Panc1 (cell line): ENCODE results near the gene ALPP. TPM values are rescaled to one million over a fixed set of nuclear protein-coding genes. Genes with fewer than 3 reads are reported as not detected.

Experiments used
- ATAC-seq: fragments of 200-7000 bp; cut with Tn5 transposase; 2 replicates; pipeline ENCODE4 v1.9.1; 2020; ENCODE audit warnings: mild to moderate bottlenecking, moderate library complexity
- BruUV-seq: library from RNA; stranded (reverse); fragments of 400-500 nt; replicated peaks from 2 replicates; lab custom pipeline; 2021; lab: Mats Ljungman, UMichigan
- CTCF ChIA-PET: fragments of 300-600 bp; sonication (Branson Sonifier 250); formaldehyde crosslinking; loops from one replicate; lab custom pipeline; 2022; ENCODE audit warnings: antibody characterized with exemption; lab: Charles Lee
- POLR2A ChIA-PET: fragments of 300-600 bp; sonication (Branson Sonifier 250); formaldehyde crosslinking; loops from one replicate; lab custom pipeline; 2022; ENCODE audit warnings: antibody characterized with exemption; lab: Charles Lee
- DNase-seq: peaks from one replicate; pipeline ENCODE4 v3.0.0-alpha.2; 2010; ENCODE audit warnings: low read depth, low spot score
- H3K27ac ChIP-seq: 2 replicates; pipeline ENCODE4 v1.5.1; 2011; ENCODE audit warnings: mild to moderate bottlenecking, low read length, inconsistent platforms
- H3K27me3 ChIP-seq: fragments of 200-500 bp; sonication (Bioruptor generic); 2 replicates; pipeline ENCODE4 v1.6.0; 2014; ENCODE audit warnings: low read length, inconsistent platforms; ENCODE audit not compliant: control insufficient read depth, insufficient read depth
- H3K36me3 ChIP-seq: fragments of 200-500 bp; sonication (Bioruptor generic); 2 replicates; pipeline ENCODE4 v1.5.1; 2014; ENCODE audit warnings: inconsistent platforms, mild to moderate bottlenecking, low read length, moderate library complexity; ENCODE audit not compliant: control insufficient read depth, insufficient read depth
- H3K4me1 ChIP-seq: 2 replicates; pipeline ENCODE4 v1.5.1; 2011; ENCODE audit warnings: inconsistent platforms, mild to moderate bottlenecking, low read length, moderate library complexity; ENCODE audit not compliant: control insufficient read depth, insufficient read depth
- H3K4me3 ChIP-seq, 2 experiments: 2 replicates each; pipeline ENCODE4 v1.5.1; 2011 to 2012; ENCODE audit warnings: low read depth in 2 of 2, low read length in 2 of 2, mild to moderate bottlenecking in 2 of 2, inconsistent platforms in 1 of 2, moderate library complexity in 1 of 2
- H3K9me3 ChIP-seq: fragments of 200-500 bp; sonication (Bioruptor generic); 2 replicates; pipeline ENCODE4 v1.5.1; 2014; ENCODE audit warnings: low read depth, mild to moderate bottlenecking, inconsistent platforms, low read length, moderate library complexity; ENCODE audit not compliant: control insufficient read depth, insufficient read depth
- CTCF ChIP-seq: fragments of 450-650 bp; IDR thresholded peaks from 2 replicates; pipeline ENCODE4 v1.5.1; 2017; ENCODE audit warnings: mild to moderate bottlenecking
- POLR2AphosphoS5 ChIP-seq: IDR thresholded peaks from 2 replicates; pipeline ENCODE4 v1.6.1; 2012; ENCODE audit warnings: mild to moderate bottlenecking, low read depth, low read length, moderate library complexity
- REST ChIP-seq, 2 experiments: IDR thresholded peaks; 2 replicates each; pipeline ENCODE4 v1.6.1; 2011 to 2012; ENCODE audit warnings: low read depth in 2 of 2, control low read depth in 1 of 2, low read length in 1 of 2, mild to moderate bottlenecking in 1 of 2, moderate library complexity in 1 of 2; ENCODE audit not compliant: insufficient read depth in 1 of 2
- SIN3A ChIP-seq: IDR thresholded peaks from 2 replicates; pipeline ENCODE4 v1.6.1; 2012; ENCODE audit warnings: low read depth, mild to moderate bottlenecking, low read length, moderate library complexity, borderline replicate concordance; ENCODE audit not compliant: insufficient read depth
- TCF7L2 ChIP-seq: IDR thresholded peaks from 2 replicates; pipeline ENCODE4 v1.6.1; 2011; ENCODE audit warnings: mild to moderate bottlenecking, low read depth, low read length, inconsistent platforms
- in situ Hi-C: cut with HindIII; loops from 2 replicates; pipeline ENCODE4 v1.10.0; 2016; ENCODE audit warnings: low sequenced_read_pairs, low pct_unique_long_range_greater_than_20kb
- intact Hi-C: fragments of 100-400 bp; cut with micrococcal nuclease; formaldehyde crosslinking; loops from one replicate; pipeline ENCODE4 v1.10.0; 2022; ENCODE audit not compliant: unreplicated experiment
- total RNA-seq: library from RNA; stranded (reverse); gene quantifications from one replicate; pipeline ENCODE4 v1.2.1, GENCODE V29; 2021; ENCODE audit not compliant: unreplicated experiment

Gene ALPP
- total RNA-seq, 1 experiment from 2014 or later = 7.3 TPM

- BruUV-seq = TSS peak; percentile 93
- in situ Hi-C loops = no loop called here
- CTCF ChIA-PET = no interaction called here
- DNase-seq = no peak
- ATAC-seq = no peak
- TF ChIP-seq REST (IDR thresholded peaks at IDR 0.05; ENCODE audit: insufficient read depth in 1 of 2, low read depth in 2 of 2, low read length in 1 of 2) (no peak), TCF7L2 (no peak), SIN3A (no peak), CTCF (no peak), POLR2AphosphoS5 (no peak)
- H3K27me3 ChIP-seq = no peaks in the 10 kb centered on the region
- no peaks in the 10 kb centered on the region for H3K9me3 ChIP-seq
- POLR2A ChIA-PET = no interaction called here
- no peak overlapping the region for H3K4me3 ChIP-seq
- no peaks in the 10 kb centered on the region for H3K36me3 ChIP-seq
- no peak overlapping the region; the same call in 1 of the 2 replicates for H3K27ac ChIP-seq
- intact Hi-C loops = no loop called here
- H3K4me1 ChIP-seq = no peaks in the 10 kb centered on the region; the same call in 1 of the 2 replicates
Observed at GRCh38 chr2:232410238-232410900, 31.8 kb downstream of the ALPP start.

- ChIA-PET CTCF (no interaction called here), POLR2A (no interaction called here)
- Histone ChIP-seq H3K27me3 (no peaks in the 10 kb centered on the region), H3K9me3 (no peaks in the 10 kb centered on the region), H3K27ac (no peak overlapping the region), H3K36me3 (no peaks in the 10 kb centered on the region), H3K4me1 (peaks cover 2% of the 10 kb centered on the region; the same call in 1 of the 2 replicates), H3K4me3 (no peak overlapping the region)
- BruUV-seq = no TSS peak
- no peak for TF ChIP-seq TCF7L2
- ATAC-seq (no peak), DNase-seq (no peak)
- in situ Hi-C loops (no loop called here), intact Hi-C loops (no loop called here)
Observed at GRCh38 chr2:232411901-232412629, 33.5 kb downstream of the ALPP start.

GRCh38 chr2:232412986-232413385, 34.4 kb downstream of the ALPP start:
- ATAC-seq (no peak), DNase-seq (no peak)
- intact Hi-C loops (no loop called here), in situ Hi-C loops (no loop called here)
- Histone ChIP-seq H3K36me3 (no peaks in the 10 kb centered on the region), H3K9me3 (no peaks in the 10 kb centered on the region), H3K27ac (0 out of 2 replicates have a peak overlapping the region, but pooled peaks have one; percentile 29), H3K27me3 (no peaks in the 10 kb centered on the region), H3K4me3 (no peak overlapping the region), H3K4me1 (peaks cover 2% of the 10 kb centered on the region; the same call in 1 of the 2 replicates)
- BruUV-seq = TSS peak; percentile 75
- ChIA-PET CTCF (no interaction called here), POLR2A (no interaction called here)
- TF ChIP-seq SIN3A (no peak), CTCF (no peak), POLR2AphosphoS5 (no peak), TCF7L2 (no peak), REST (IDR thresholded peaks at IDR 0.05; ENCODE audit: insufficient read depth in 1 of 2, low read depth in 2 of 2, low read length in 1 of 2) (no peak)
